Mucosa of stomach (tissue), 1 donor: ENCODE data around the gene ORM2.

Experiments used
- H3K27me3 ChIP-seq: one replicate; pipeline ENCODE4 v1.7.0; 2013; ENCODE audit warnings: mild to moderate bottlenecking, low read length; ENCODE audit not compliant: control insufficient read depth, insufficient read depth
- H3K36me3 ChIP-seq: one replicate; pipeline ENCODE4 v1.7.0; 2013; ENCODE audit warnings: low read length; ENCODE audit not compliant: control insufficient read depth, insufficient read depth
- H3K4me1 ChIP-seq: one replicate; pipeline ENCODE4 v1.7.0; 2013; ENCODE audit warnings: mild to moderate bottlenecking, low read length; ENCODE audit not compliant: control insufficient read depth, insufficient read depth
- H3K4me3 ChIP-seq: one replicate; pipeline ENCODE4 v1.7.0; 2013; ENCODE audit warnings: low read length
- H3K9ac ChIP-seq: one replicate; pipeline ENCODE4 v1.7.0; 2013; ENCODE audit warnings: mild to moderate bottlenecking, low read length, moderate library complexity
- H3K9me3 ChIP-seq: one replicate; pipeline ENCODE4 v1.7.0; 2013; ENCODE audit warnings: mild to moderate bottlenecking, low read length, moderate library complexity; ENCODE audit not compliant: control insufficient read depth
- donor health status: Pancreatic carcinoma.

Gene ORM2

GRCh38 chr9:114300846-114301797, 28.5 kb upstream of the ORM2 start:
- H3K9ac ChIP-seq: no peak overlapping the region
- H3K4me1 ChIP-seq: no peaks in the 10 kb centered on the region
- no peaks in the 10 kb centered on the region for H3K27me3 ChIP-seq
- H3K4me3 ChIP-seq: no peak overlapping the region
- H3K36me3 ChIP-seq: peaks cover 6% of the 10 kb centered on the region
- H3K9me3 ChIP-seq: no peaks in the 10 kb centered on the region

- Histone ChIP-seq H3K4me1 (no peaks in the 10 kb centered on the region), H3K27me3 (no peaks in the 10 kb centered on the region), H3K36me3 (peaks cover 6% of the 10 kb centered on the region), H3K9me3 (no peaks in the 10 kb centered on the region), H3K9ac (no peak overlapping the region), H3K4me3 (no peak overlapping the region)
Measured at GRCh38 chr9:114301798-114302565, 27.7 kb upstream of the ORM2 start.

- no peaks in the 10 kb centered on the region for H3K9me3 ChIP-seq
- H3K9ac ChIP-seq: no peak overlapping the region
- H3K4me1 ChIP-seq: no peaks in the 10 kb centered on the region
- H3K27me3 ChIP-seq: no peaks in the 10 kb centered on the region
- no peak overlapping the region for H3K4me3 ChIP-seq
- H3K36me3 ChIP-seq: peaks cover 6% of the 10 kb centered on the region
Measured at GRCh38 chr9:114302727-114303126, 26.9 kb upstream of the ORM2 start.

- Histone ChIP-seq H3K9ac (no peak overlapping the region), H3K27me3 (no peaks in the 10 kb centered on the region), H3K36me3 (peaks cover 6% of the 10 kb centered on the region), H3K4me3 (no peak overlapping the region), H3K9me3 (no peaks in the 10 kb centered on the region), H3K4me1 (no peaks in the 10 kb centered on the region)
Measured at GRCh38 chr9:114303571-114303970, 26.1 kb upstream of the ORM2 start.

- no peaks in the 10 kb centered on the region for H3K4me1 ChIP-seq
- no peaks in the 10 kb centered on the region for H3K9me3 ChIP-seq
- H3K27me3 ChIP-seq: no peaks in the 10 kb centered on the region
- H3K9ac ChIP-seq: no peak overlapping the region
- peaks cover 6% of the 10 kb centered on the region for H3K36me3 ChIP-seq
- no peak overlapping the region for H3K4me3 ChIP-seq
Measured at GRCh38 chr9:114303977-114304376, 25.7 kb upstream of the ORM2 start.

- Histone ChIP-seq H3K9me3 (no peaks in the 10 kb centered on the region), H3K27me3 (no peaks in the 10 kb centered on the region), H3K4me3 (no peak overlapping the region), H3K9ac (no peak overlapping the region), H3K4me1 (no peaks in the 10 kb centered on the region), H3K36me3 (peaks cover 6% of the 10 kb centered on the region)
Measured at GRCh38 chr9:114304416-114305188, 25.1 kb upstream of the ORM2 start.

GRCh38 chr9:114307899-114308267, 21.8 kb upstream of the ORM2 start:
- H3K36me3 ChIP-seq: no peaks in the 10 kb centered on the region

GRCh38 chr9:114308361-114308950, 21.2 kb upstream of the ORM2 start:
- no peak overlapping the region for H3K9ac ChIP-seq

More at GRCh38 chr9:114307899-114308267, 21.8 kb upstream of the ORM2 start:
- Histone ChIP-seq H3K4me3 (no peak overlapping the region), H3K27me3 (no peaks in the 10 kb centered on the region), H3K4me1 (no peaks in the 10 kb centered on the region), H3K9me3 (no peaks in the 10 kb centered on the region), H3K9ac (no peak overlapping the region)

GRCh38 chr9:114309096-114309495, 20.6 kb upstream of the ORM2 start:
- Histone ChIP-seq H3K9me3 (no peaks in the 10 kb centered on the region), H3K36me3 (no peaks in the 10 kb centered on the region), H3K27me3 (no peaks in the 10 kb centered on the region), H3K4me1 (no peaks in the 10 kb centered on the region), H3K4me3 (no peak overlapping the region), H3K9ac (no peak overlapping the region)

More at GRCh38 chr9:114308361-114308950, 21.2 kb upstream of the ORM2 start:
- H3K36me3 ChIP-seq: no peaks in the 10 kb centered on the region
- no peaks in the 10 kb centered on the region for H3K27me3 ChIP-seq
- H3K4me1 ChIP-seq: no peaks in the 10 kb centered on the region
- H3K9me3 ChIP-seq: no peaks in the 10 kb centered on the region
- H3K4me3 ChIP-seq: no peak overlapping the region

DNA sequence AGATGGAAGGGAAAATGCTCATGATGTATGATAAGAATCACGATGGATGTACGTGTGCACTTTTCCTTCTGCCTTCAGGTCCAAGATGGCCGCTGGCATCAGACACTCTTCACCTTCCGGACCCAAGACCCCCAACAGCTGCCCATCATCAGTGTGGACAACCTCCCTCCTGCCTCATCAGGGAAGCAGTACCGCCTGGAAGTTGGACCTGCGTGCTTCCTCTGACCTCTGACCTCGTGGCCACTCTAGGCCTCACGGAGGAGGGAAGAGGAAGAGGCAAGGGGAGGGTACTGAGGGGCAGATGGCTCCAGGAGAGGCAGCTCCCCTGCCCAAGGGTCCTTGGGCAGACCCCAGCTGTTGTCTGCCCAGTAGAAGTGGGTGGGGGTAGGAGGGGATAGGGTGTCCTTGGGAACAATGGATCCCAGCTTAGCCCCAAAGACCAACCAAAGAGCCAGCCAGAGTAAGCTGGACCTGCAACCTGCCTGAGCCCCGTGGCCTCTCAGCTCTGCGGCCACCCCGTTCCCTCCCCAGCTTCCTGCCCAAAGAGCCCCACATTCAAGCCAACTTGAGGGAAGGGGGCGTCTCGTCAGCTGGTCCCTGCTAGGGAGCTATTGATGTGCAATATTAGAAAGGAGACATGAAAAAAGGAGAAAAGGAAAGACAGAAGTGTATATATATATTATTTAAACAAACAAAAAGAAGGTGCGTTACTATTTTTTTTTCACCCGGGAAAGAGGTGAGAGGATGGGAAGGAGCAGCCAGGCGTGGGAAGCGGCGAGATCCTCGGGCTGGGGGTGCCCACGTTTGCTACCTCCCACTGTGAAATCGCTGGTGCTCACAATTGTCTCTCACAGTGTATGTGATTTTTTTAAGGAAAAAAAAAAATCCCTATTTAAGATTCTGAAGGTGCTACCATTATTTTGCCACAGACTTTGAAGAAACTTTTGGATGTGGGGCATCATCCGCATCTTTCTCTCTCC, 18.9 kb upstream of the ORM2 start:
- Histone ChIP-seq H3K4me1 (peaks cover 8% of the 10 kb centered on the region), H3K9me3 (no peaks in the 10 kb centered on the region), H3K4me3 (no peak overlapping the region), H3K9ac (no peak overlapping the region), H3K27me3 (no peaks in the 10 kb centered on the region), H3K36me3 (no peaks in the 10 kb centered on the region)
